ENCODE data around the gene KLF6. TPM values are rescaled to one million over a fixed set of nuclear protein-coding genes. Genes with fewer than 3 reads are reported as not detected.

KLF6 gene
- total RNA-seq, 1 experiment from 2014 or later: 94.5 TPM

- no peak for ATAC-seq
- no peak for TF ChIP-seq EZH2 (IDR thresholded peaks at IDR 0.05; ENCODE audit: low read length, unreplicated experiment)
- TF ChIP-seq CTCF (conservative IDR thresholded peaks at IDR 0.05; ENCODE audit: low read depth, low read length): no peak
- TF ChIP-seq EZH2phosphoT487 (IDR thresholded peaks at IDR 0.05; ENCODE audit: borderline replicate concordance, low read length): no peak
- no peaks in the 10 kb centered on the region for H3K9me3 ChIP-seq (ENCODE audit: low read length)
- DNase-seq: no peak
- ChIA-PET POLR2A (ENCODE audit: unreplicated experiment) (no interaction called here), CTCF (no interaction called here)
- peaks cover 65% of the 10 kb centered on the region for H3K4me1 ChIP-seq (ENCODE audit: insufficient read depth, low read length)
- H3K27ac ChIP-seq (ENCODE audit: low read length): peak overlapping the region; percentile 98
- no peaks in the 10 kb centered on the region for H3K9me2 ChIP-seq (replicated peaks; ENCODE audit: low read length)
- peak overlapping the region; percentile 96; the same call in 1 of the 2 replicates for H3K4me3 ChIP-seq (ENCODE audit: low read length)
- no peak overlapping the region for H3K9ac ChIP-seq (ENCODE audit: low read length)
- peak overlapping the region; percentile 88 for H3K4me2 ChIP-seq (ENCODE audit: low read length)
- peaks cover 58% of the 10 kb centered on the region for H3K36me3 ChIP-seq (ENCODE audit: low read depth, low read length)
- peaks cover 52% of the 10 kb centered on the region for H3K79me2 ChIP-seq (ENCODE audit: low read length)
- H3K27me3 ChIP-seq (ENCODE audit: low read length): no peaks in the 10 kb centered on the region
- H3F3A ChIP-seq (ENCODE audit: low read length, unreplicated experiment): peaks cover 3% of the 10 kb centered on the region
- peaks cover 50% of the 10 kb centered on the region for H4K20me1 ChIP-seq (ENCODE audit: low read length)
- H2AFZ ChIP-seq (ENCODE audit: low read length): no peak overlapping the region
- intact Hi-C loops (cut with micrococcal nuclease): loop anchor here (1.0 to 5.0 kb wide), 4 partner anchors 38 to 581 kb away; no protein-coding TSS in a partner anchor
- no TSS peak for BruUV-seq (replicated peaks)
These were observed 6.9 kb downstream of the KLF6 start for GRCh38 chr10:3777981-3778691.

- H3K27me3 ChIP-seq (ENCODE audit: low read length): no peaks in the 10 kb centered on the region
- TF ChIP-seq EZH2 (IDR thresholded peaks at IDR 0.05; ENCODE audit: low read length, unreplicated experiment) (no peak), CTCF (conservative IDR thresholded peaks at IDR 0.05; ENCODE audit: low read depth, low read length) (no peak), EZH2phosphoT487 (IDR thresholded peaks at IDR 0.05; ENCODE audit: borderline replicate concordance, low read length) (no peak)
- no peaks in the 10 kb centered on the region for H3K9me2 ChIP-seq (replicated peaks; ENCODE audit: low read length)
- ChIA-PET CTCF (interaction anchor here (1.0 kb wide), 1 partner anchor 579 kb away, joined by 3 read pairs; no protein-coding TSS in a partner anchor), POLR2A (ENCODE audit: unreplicated experiment) (interaction anchor here (0.6 to 1.2 kb wide), 6 partner anchors 8 to 803 kb away, joined by 3 to 17 read pairs (median 4); partner anchors contain the start of gene KLF6)
- no peaks in the 10 kb centered on the region for H3K9me3 ChIP-seq (ENCODE audit: low read length)
- H3K4me3 ChIP-seq (ENCODE audit: low read length): no peak overlapping the region
- H3K4me1 ChIP-seq (ENCODE audit: insufficient read depth, low read length): peaks cover 65% of the 10 kb centered on the region
- H2AFZ ChIP-seq (ENCODE audit: low read length): no peak overlapping the region
- no TSS peak for BruUV-seq (replicated peaks)
- H3K79me2 ChIP-seq (ENCODE audit: low read length): peaks cover 41% of the 10 kb centered on the region
- peak overlapping the region; percentile 46 for H3K4me2 ChIP-seq (ENCODE audit: low read length)
- peaks cover 46% of the 10 kb centered on the region for H3K36me3 ChIP-seq (ENCODE audit: low read depth, low read length)
- ATAC-seq: peak; percentile 18
- intact Hi-C loops (cut with micrococcal nuclease): loop anchor here (1.0 to 5.0 kb wide), 4 partner anchors 37 to 580 kb away; no protein-coding TSS in a partner anchor
- peaks cover 3% of the 10 kb centered on the region for H3F3A ChIP-seq (ENCODE audit: low read length, unreplicated experiment)
- H3K27ac ChIP-seq (ENCODE audit: low read length): peak overlapping the region; percentile 86
- H4K20me1 ChIP-seq (ENCODE audit: low read length): peaks cover 41% of the 10 kb centered on the region
- peak overlapping the region; percentile 43 for H3K9ac ChIP-seq (ENCODE audit: low read length)
- DNase-seq: peak; percentile 83
These were observed 8.0 kb downstream of the KLF6 start for GRCh38 chr10:3776796-3777571.

All from PC-3 (cell line).